HEK293 (cell line): ENCODE measurements around the gene FEZ2.

Experiments
- CTCF ChIA-PET: fragments of 350-600 bp; formaldehyde crosslinking; extraction: SDS; loops from one replicate; lab custom pipeline; 2021; ENCODE audit warnings: antibody characterized with exemption; lab: Yijun Ruan, JAX
- POLR2A ChIA-PET: fragments of 300-600 bp; formaldehyde crosslinking; extraction: SDS; loops from one replicate; lab custom pipeline; 2020; ENCODE audit warnings: antibody characterized with exemption, inconsistent platforms; lab: Yijun Ruan, JAX
- H3K27ac ChIP-seq: fragments of 200-500 bp; sonication (Bioruptor generic); 2 replicates; pipeline ENCODE4 v1.5.1; 2014; ENCODE audit warnings: low read depth, low read length, control low read depth, inconsistent platforms; ENCODE audit errors: extremely low read depth
- H3K36me3 ChIP-seq, 2 experiments: fragments of 200-500 bp in 1 of 2; sonication (Bioruptor generic) in 1 of 2; 1 replicate in 1 of 2; 2 replicates in 1 of 2; pipeline ENCODE4 v1.5.1; 2014 to 2017; ENCODE audit warnings: inconsistent platforms in 2 of 2, low read length in 2 of 2; ENCODE audit not compliant: control insufficient read depth in 2 of 2, insufficient read depth in 1 of 2
- H3K4me1 ChIP-seq: fragments of 200-500 bp; sonication (Bioruptor generic); 2 replicates; pipeline ENCODE4 v1.5.1; 2014; ENCODE audit warnings: mild to moderate bottlenecking, low read length, inconsistent platforms; ENCODE audit not compliant: control insufficient read depth, insufficient read depth
- H3K4me3 ChIP-seq: 2 replicates; pipeline ENCODE4 v1.5.1; 2011; ENCODE audit warnings: low read depth, mild to moderate bottlenecking, control low read depth, low read length, moderate library complexity
- H3K9me3 ChIP-seq: fragments of 200-500 bp; sonication (Bioruptor generic); 2 replicates; pipeline ENCODE4 v1.5.1; 2014; ENCODE audit warnings: low read depth, low read length, inconsistent platforms; ENCODE audit not compliant: control insufficient read depth, insufficient read depth
- PRDM1 ChIP-seq: fragments of 450-650 bp; formaldehyde crosslinking; IDR thresholded peaks from 2 replicates; pipeline ENCODE4; 2016; ENCODE audit warnings: missing biosample characterization, missing genetic modification characterization
- TCF7L2 ChIP-seq: IDR thresholded peaks from 2 replicates; pipeline ENCODE4 v1.6.1; 2011; ENCODE audit warnings: low read depth, mild to moderate bottlenecking, inconsistent platforms, low read length, moderate library complexity, borderline replicate concordance
- ZBTB20 ChIP-seq: fragments of 450-650 bp; formaldehyde crosslinking; IDR thresholded peaks from 2 replicates; pipeline ENCODE4 v1.5.1; 2016; ENCODE audit warnings: missing biosample characterization, missing genetic modification characterization
- ZNF174 ChIP-seq: fragments of 450-650 bp; formaldehyde crosslinking; IDR thresholded peaks from 2 replicates; pipeline ENCODE4 v1.5.0; 2017; ENCODE audit warnings: missing biosample characterization, mild to moderate bottlenecking, missing genetic modification characterization
- ZNF248 ChIP-seq: fragments of 450-650 bp; formaldehyde crosslinking; IDR thresholded peaks from 2 replicates; pipeline ENCODE4 v1.5.1; 2017; ENCODE audit warnings: missing biosample characterization, missing genetic modification characterization
- ZNF280C ChIP-seq: fragments of 450-650 bp; formaldehyde crosslinking; IDR thresholded peaks from 2 replicates; pipeline ENCODE4 v1.5.1; 2016; ENCODE audit warnings: missing biosample characterization, missing genetic modification characterization
- ZNF624 ChIP-seq: fragments of 450-650 bp; formaldehyde crosslinking; IDR thresholded peaks from 2 replicates; pipeline ENCODE4 v1.5.1; 2017; ENCODE audit warnings: missing biosample characterization, missing genetic modification characterization
- ZNF692 ChIP-seq: fragments of 450-650 bp; formaldehyde crosslinking; IDR thresholded peaks from 2 replicates; pipeline ENCODE4 v1.5.1; 2016; ENCODE audit warnings: missing biosample characterization, missing genetic modification characterization
- TF ChIP-seq, protein P1 (sequence below): fragments of 450-650 bp; formaldehyde crosslinking; IDR thresholded peaks from 2 replicates; pipeline ENCODE4 v1.5.1; 2016; ENCODE audit warnings: missing biosample characterization, missing genetic modification characterization, borderline replicate concordance

FEZ2 gene

DNA sequence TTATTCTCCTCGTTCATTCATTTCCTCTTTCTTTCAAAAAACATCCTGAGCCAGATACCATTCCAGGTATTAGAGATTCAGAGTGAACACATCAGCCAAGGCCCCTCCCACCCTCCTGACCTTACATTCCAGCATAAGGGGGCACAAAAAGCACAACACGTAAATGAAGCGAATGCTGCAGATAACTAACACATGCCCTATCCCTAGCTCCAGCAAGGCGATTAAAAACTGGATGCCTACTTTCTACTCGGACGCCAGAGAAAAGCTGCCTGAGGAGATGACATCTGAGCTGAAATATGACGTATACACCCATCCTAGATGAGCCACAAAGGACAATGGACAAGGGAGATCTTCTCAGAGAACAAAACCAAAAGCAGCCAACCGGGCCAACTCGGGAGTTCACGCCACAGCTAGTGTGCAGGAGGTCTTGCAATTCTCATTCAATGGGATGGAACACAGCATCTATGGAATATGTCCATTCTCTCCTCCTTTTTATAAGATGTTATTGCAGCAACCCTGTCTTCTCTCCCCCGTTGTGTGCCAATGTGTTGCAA is 33.5 kb downstream of the FEZ2 start (continued):
- TF ChIP-seq, protein P1, sequence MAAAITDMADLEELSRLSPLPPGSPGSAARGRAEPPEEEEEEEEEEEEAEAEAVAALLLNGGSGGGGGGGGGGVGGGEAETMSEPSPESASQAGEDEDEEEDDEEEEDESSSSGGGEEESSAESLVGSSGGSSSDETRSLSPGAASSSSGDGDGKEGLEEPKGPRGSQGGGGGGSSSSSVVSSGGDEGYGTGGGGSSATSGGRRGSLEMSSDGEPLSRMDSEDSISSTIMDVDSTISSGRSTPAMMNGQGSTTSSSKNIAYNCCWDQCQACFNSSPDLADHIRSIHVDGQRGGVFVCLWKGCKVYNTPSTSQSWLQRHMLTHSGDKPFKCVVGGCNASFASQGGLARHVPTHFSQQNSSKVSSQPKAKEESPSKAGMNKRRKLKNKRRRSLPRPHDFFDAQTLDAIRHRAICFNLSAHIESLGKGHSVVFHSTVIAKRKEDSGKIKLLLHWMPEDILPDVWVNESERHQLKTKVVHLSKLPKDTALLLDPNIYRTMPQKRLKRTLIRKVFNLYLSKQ (tag by site-specific recombination): no peak
- TF ChIP-seq, all 188 proteins: peak for 0

DNA sequence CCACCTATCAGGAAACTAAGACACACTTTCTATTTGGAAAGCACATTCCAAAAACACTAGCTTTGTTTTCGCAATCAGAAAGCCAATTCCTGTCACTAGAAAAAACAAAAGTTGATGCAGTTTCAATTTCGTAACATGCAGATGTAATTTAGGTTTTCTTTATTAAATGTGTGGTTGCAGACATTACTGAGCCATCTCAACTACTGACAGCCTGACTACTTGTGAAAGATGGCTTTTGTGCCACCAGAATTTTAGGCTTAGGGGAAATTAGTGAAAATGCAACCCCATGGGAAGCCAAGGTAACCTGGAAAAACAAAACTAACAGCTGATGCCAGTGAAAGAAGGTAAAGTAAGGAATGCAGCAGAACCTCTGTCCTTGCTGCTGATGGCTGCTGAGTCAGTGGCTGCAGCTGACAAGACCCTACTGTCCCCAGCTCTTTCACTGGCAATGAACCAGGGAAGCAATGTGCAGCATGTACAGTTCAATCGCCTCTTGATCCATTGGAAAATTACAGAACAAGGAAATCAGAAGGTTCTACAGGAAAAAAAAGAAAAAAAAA is 34.9 kb downstream of the FEZ2 start:
- no peak overlapping the region for H3K27ac ChIP-seq
- POLR2A ChIA-PET: interaction anchor here (0.6 to 0.7 kb wide), 2 partner anchors 9 to 23 kb away, joined by 4 to 5 read pairs; no protein-coding TSS in a partner anchor
- peaks cover 2% of the 10 kb centered on the region; the same call in 1 of the 2 replicates for H3K4me1 ChIP-seq
- H3K4me3 ChIP-seq: no peak overlapping the region
- TF ChIP-seq PRDM1 (peak; percentile 75), ZBTB20 (tag by site-specific recombination) (no peak)
- peaks cover 0 to 20% of the 10 kb centered on the region in 2 experiments; a peak in 1 of 3 replicates for H3K36me3 ChIP-seq
- no peaks in the 10 kb centered on the region for H3K9me3 ChIP-seq
- CTCF ChIA-PET: interaction anchor here (0.7 to 1.7 kb wide), 5 partner anchors 11 to 207 kb away, joined by 3 to 7 read pairs (median 5); no protein-coding TSS in a partner anchor

DNA sequence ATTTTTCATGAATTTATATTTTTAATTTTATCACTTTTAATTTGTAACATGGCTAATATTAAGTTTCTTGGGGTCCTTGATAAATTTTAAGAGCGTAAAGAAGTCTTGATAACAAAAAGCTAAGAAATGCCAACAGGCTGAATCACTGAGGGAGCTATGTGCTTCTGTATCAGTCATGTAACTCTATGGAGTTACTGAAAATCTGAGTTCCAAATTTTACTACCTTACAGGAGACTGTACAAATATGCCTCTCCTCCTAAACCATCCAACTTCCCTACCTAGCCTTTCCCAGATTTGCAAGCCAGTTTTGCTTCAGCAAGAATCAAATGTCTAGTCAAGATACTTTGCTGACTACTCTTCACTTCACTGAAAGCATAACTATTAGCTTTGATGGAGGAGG is 35.7 kb downstream of the FEZ2 start:
- Histone ChIP-seq H3K9me3 (no peaks in the 10 kb centered on the region), H3K36me3 (peaks cover 0 to 20% of the 10 kb centered on the region in 2 experiments; a peak in 1 of 3 replicates), H3K27ac (no peak overlapping the region), H3K4me1 (peaks cover 2% of the 10 kb centered on the region; the same call in 1 of the 2 replicates), H3K4me3 (no peak overlapping the region)
- TF ChIP-seq ZNF248 (tag by site-specific recombination) (no peak), TCF7L2 (no peak), ZNF280C (tag by site-specific recombination) (no peak), ZNF174 (tag by site-specific recombination) (no peak)
- ChIA-PET CTCF (interaction anchor here (1.2 to 1.7 kb wide), 2 partner anchors 12 to 102 kb away, joined by 3 to 6 read pairs; no protein-coding TSS in a partner anchor), POLR2A (no interaction called here)

DNA sequence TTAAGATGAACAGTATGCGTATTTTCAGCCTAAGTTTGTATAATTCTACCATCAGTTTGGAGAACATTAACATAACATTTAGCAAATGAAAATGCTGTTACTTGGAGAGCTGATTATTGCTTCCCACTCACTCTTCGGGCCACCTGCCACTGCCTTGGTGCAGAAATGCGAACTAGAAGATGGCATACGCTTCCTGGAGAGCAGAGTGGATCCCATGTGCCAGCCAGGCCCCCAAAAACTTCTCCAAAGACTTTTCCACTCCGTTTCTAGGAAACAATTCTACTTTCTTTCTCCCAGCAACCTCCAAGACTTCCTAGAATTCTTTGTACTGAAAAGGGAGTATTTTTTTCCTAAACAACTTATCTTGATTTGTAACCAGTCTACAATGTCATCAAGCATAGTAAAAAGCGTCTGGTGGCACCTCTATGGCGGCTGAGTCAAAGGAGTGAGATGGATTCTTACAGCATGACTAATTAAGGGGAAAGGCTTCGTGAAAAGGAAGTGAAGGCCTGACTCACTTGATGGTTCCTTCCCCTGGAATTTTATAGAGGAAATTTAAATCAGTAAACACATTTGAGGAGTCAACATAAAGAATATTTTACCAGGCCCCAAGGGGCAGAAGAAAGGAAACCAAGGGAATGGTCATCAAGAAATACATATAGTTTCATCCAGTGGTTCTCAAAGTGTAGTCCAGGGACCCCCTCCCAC is 36.6 kb downstream of the FEZ2 start:
- H3K9me3 ChIP-seq: no peaks in the 10 kb centered on the region
- ChIA-PET POLR2A (no interaction called here), CTCF (interaction anchor here (1.2 kb wide), 1 partner anchor 13 kb away, joined by 3 read pairs; no protein-coding TSS in a partner anchor)
- peaks cover 2% of the 10 kb centered on the region; the same call in 1 of the 2 replicates for H3K4me1 ChIP-seq
- no peak overlapping the region for H3K27ac ChIP-seq
- TF ChIP-seq ZNF692 (tag by site-specific recombination): 0 out of 2 replicates have a peak, but pooled peaks have one; percentile 21
- no peak for TF ChIP-seq ZNF624 (tag by site-specific recombination)
- peaks cover 0 to 14% of the 10 kb centered on the region in 2 experiments; a peak in 1 of 3 replicates for H3K36me3 ChIP-seq
- H3K4me3 ChIP-seq: no peak overlapping the region
